GM12878 (cell line): Measurements from ENCODE around the gene LHX2. TPM values are rescaled to one million over a fixed set of nuclear protein-coding genes. Genes with fewer than 3 reads are reported as not detected.

Source experiments
- ATAC-seq: fragments of 200-7000 bp; cut with Tn5 transposase; 3 replicates; pipeline ENCODE4 v1.9.1; 2020; ENCODE audit warnings: mild to moderate bottlenecking, moderate library complexity
- BruUV-seq: library from RNA; stranded (reverse); fragments of 400-500 nt; replicated peaks from 2 replicates; lab custom pipeline; 2021; lab: Mats Ljungman, UMichigan
- CTCF ChIA-PET: fragments of 300-600 bp; sonication (Branson Sonifier 250); formaldehyde crosslinking; extraction: SDS; loops from one replicate; lab custom pipeline; 2021; ENCODE audit warnings: inconsistent platforms; lab: Yijun Ruan, JAX
- POLR2A ChIA-PET: fragments of 350-600 bp; formaldehyde crosslinking; extraction: SDS; loops from one replicate; lab custom pipeline; 2021; ENCODE audit warnings: inconsistent platforms; lab: Charles Lee
- RAD21 ChIA-PET: fragments of 300-600 bp; sonication (Branson Sonifier 250); formaldehyde crosslinking; loops from one replicate; lab custom pipeline; 2023; ENCODE audit warnings: antibody characterized with exemption; ENCODE audit not compliant: unreplicated experiment; lab: Charles Lee
- SMC1A ChIA-PET: fragments of 300-600 bp; sonication (Branson Sonifier 250); formaldehyde crosslinking; loops from one replicate; lab custom pipeline; 2023; ENCODE audit not compliant: unreplicated experiment, uncharacterized antibody; lab: Charles Lee
- DNase-seq: peaks from one replicate; pipeline ENCODE4 v3.0.0-alpha.2; 2011; ENCODE audit warnings: low read depth, low spot score
- FAIRE-seq: peaks from 3 replicates; lab custom pipeline; 2011; peaks lifted over from hg19 to GRCh38; lab: Jason Lieb, UNC
- H2AFZ ChIP-seq: 2 replicates; pipeline ENCODE4 v1.6.0; 2011; ENCODE audit warnings: low read depth, low read length, control low read depth; ENCODE audit not compliant: control insufficient read depth
- H3K27ac ChIP-seq: 2 replicates; pipeline ENCODE4 v1.5.1; 2011; ENCODE audit warnings: control low read depth; ENCODE audit not compliant: control insufficient read depth, insufficient read depth
- H3K27me3 ChIP-seq, 2 experiments: replicated peaks in 1 of 2; 2 replicates each; pipeline versions ENCODE4 v1.6.0 to v1.6.1; 2011; ENCODE audit warnings: low read length in 1 of 2; ENCODE audit not compliant: control insufficient read depth in 2 of 2, insufficient read depth in 2 of 2
- H3K36me3 ChIP-seq, 2 experiments: 2 replicates each; pipeline ENCODE4 v1.5.1; 2011; ENCODE audit warnings: low read length in 1 of 2; ENCODE audit not compliant: control insufficient read depth in 2 of 2, insufficient read depth in 2 of 2
- H3K4me1 ChIP-seq: 2 replicates; pipeline ENCODE4 v1.6.1; 2011; ENCODE audit warnings: mild to moderate bottlenecking, low read length, moderate library complexity, mixed read lengths; ENCODE audit not compliant: control insufficient read depth, insufficient read depth
- H3K4me2 ChIP-seq: 2 replicates; pipeline ENCODE4 v1.6.0; 2011; ENCODE audit warnings: control low read depth; ENCODE audit not compliant: control insufficient read depth, insufficient read depth
- H3K4me3 ChIP-seq: fragments of 200-600 bp; sonication (generic); 2 replicates; pipeline ENCODE4 v1.5.1; 2016
- H3K79me2 ChIP-seq: 2 replicates; pipeline ENCODE4 v1.6.0; 2011; ENCODE audit warnings: low read length; ENCODE audit not compliant: control insufficient read depth, insufficient read depth
- H3K9ac ChIP-seq: 2 replicates; pipeline ENCODE4 v1.8.0; 2011; ENCODE audit warnings: low read length, control low read depth, mixed read lengths; ENCODE audit not compliant: control insufficient read depth, insufficient read depth
- H3K9me3 ChIP-seq: replicated peaks from 3 replicates; pipeline ENCODE4 v1.5.1; 2011; ENCODE audit warnings: mild to moderate bottlenecking, low read length; ENCODE audit not compliant: control insufficient read depth, insufficient read depth
- H4K20me1 ChIP-seq: 2 replicates; pipeline ENCODE4 v1.6.0; 2011; ENCODE audit not compliant: control insufficient read depth, insufficient read depth
- ASH2L ChIP-seq: fragments of 300-600, 200-600 bp; sonication (generic); IDR thresholded peaks from 2 replicates; pipeline ENCODE4 v1.6.1; 2017; ENCODE audit warnings: low read depth, mild to moderate bottlenecking, borderline replicate concordance
- BRCA1 ChIP-seq: IDR thresholded peaks from 2 replicates; pipeline ENCODE4 v1.6.1; 2011; ENCODE audit warnings: low read depth, low read length, improper control_type of control experiment
- CHD2 ChIP-seq: IDR thresholded peaks from 2 replicates; pipeline ENCODE4 v1.6.1; 2011; ENCODE audit warnings: low read depth, low read length, improper control_type of control experiment, borderline replicate concordance
- EP300 ChIP-seq, 2 experiments: fragments of 150-350 bp in 1 of 2; IDR thresholded peaks; 2 replicates each; pipeline ENCODE4 v1.6.1; 2011 to 2012; ENCODE audit warnings: low read depth in 2 of 2, low read length in 2 of 2, borderline replicate concordance in 1 of 2, improper control_type of control experiment in 1 of 2, inconsistent platforms in 1 of 2; ENCODE audit not compliant: control insufficient read depth in 1 of 2
- MYC ChIP-seq: IDR thresholded peaks from 2 replicates; pipeline ENCODE4 v1.6.1; 2011; ENCODE audit warnings: mild to moderate bottlenecking, low read length, moderate library complexity, inconsistent platforms; ENCODE audit not compliant: insufficient read depth, insufficient replicate concordance, insufficient read length, severe bottlenecking
- NBN ChIP-seq: fragments of 450-650 bp; IDR thresholded peaks from 2 replicates; pipeline ENCODE4 v1.6.1; 2016
- STAT3 ChIP-seq: IDR thresholded peaks from 2 replicates; pipeline ENCODE4 v1.6.1; 2011; ENCODE audit warnings: low read depth, low read length, improper control_type of control experiment
- WGBS: methylation state at CpG from one replicate; pipeline ENCODE4 v1.1.6; 2016; ENCODE audit warnings: low lambda C conversion rate; ENCODE audit not compliant: insufficient replicate concordance, insufficient coverage; ENCODE audit errors: missing lambda C conversion rate; 5-methylcytosine and 5-hydroxymethylcytosine counted together
- in situ Hi-C: fragments of 300-500 bp; cut with MboI; formaldehyde crosslinking; loops from 9 replicates; pipeline ENCODE4 v1.14.3; 2018; ENCODE audit warnings: mixed read lengths
- intact Hi-C: fragments of 100-400 bp; cut with micrococcal nuclease; formaldehyde crosslinking; loops from one replicate; pipeline ENCODE4 v1.14.2; 2022; ENCODE audit not compliant: unreplicated experiment
- polyA plus RNA-seq, 11 experiments: library from polyadenylated mRNA; depleted of rRNA in 4 of 11; unstranded in 6 of 11; stranded (reverse) in 5 of 11; fragments of >200 nt; fragmentation: Nextera tagmentation in 4 of 11; fragmentation: Illumina TruSeq in 1 of 11; extraction: Ambion mirVana in 4 of 11; extraction: Trizol in 1 of 11; gene quantifications; 1 replicate in 1 of 11; 2 replicates in 10 of 11; pipeline versions ENCODE4 v1.2.1 to v1.2.3, GENCODE V29; 2011 to 2016; ENCODE audit warnings: inconsistent platforms in 2 of 11, missing spikeins in 2 of 11, low read depth in 1 of 11
- total RNA-seq, 4 experiments: library from RNA; depleted of rRNA in 3 of 4; stranded (reverse); fragments of >200 nt in 3 of 4; fragmentation: Illumina TruSeq in 1 of 4; extraction: Trizol in 1 of 4; gene quantifications; 2 replicates each; pipeline versions ENCODE4 v1.2.1 to v1.2.3, GENCODE V29; 2013 to 2021
- TF ChIP-seq, protein P1 (sequence below): fragments of 450-650 bp; IDR thresholded peaks from 2 replicates; pipeline ENCODE4 v1.6.1; 2017; ENCODE audit warnings: borderline replicate concordance
- TF ChIP-seq, protein P2 (sequence below): IDR thresholded peaks from 2 replicates; pipeline ENCODE4 v1.6.1; 2012; ENCODE audit warnings: low read depth, low read length, improper control_type of control experiment
- TF ChIP-seq, protein P3 (sequence below): fragments of 450-650 bp; formaldehyde crosslinking; IDR thresholded peaks from 2 replicates; pipeline ENCODE4 v1.5.0; 2022; ENCODE audit warnings: mild to moderate bottlenecking, missing genetic modification characterization
- TF ChIP-seq, protein P4 (sequence below), 3 experiments: IDR thresholded peaks in 2 of 3; conservative IDR thresholded peaks in 1 of 3; 2 replicates each; pipeline ENCODE4 v1.5.1; 2011; ENCODE audit warnings: low read depth in 3 of 3, low read length in 3 of 3, mild to moderate bottlenecking in 3 of 3, control low read depth in 2 of 3, moderate library complexity in 2 of 3, inconsistent platforms in 1 of 3, mixed read lengths in 1 of 3; ENCODE audit not compliant: control insufficient read depth in 2 of 3, insufficient read depth in 1 of 3; ENCODE audit errors: extremely low read depth in 1 of 3

Gene LHX2
- total and polyA plus RNA-seq, 10 of the 15 experiments (the other 5 are each of a cell fraction or from before 2014, with no cell fraction given) = 0.82 to 69.8 (median 5.3) TPM

DNA sequence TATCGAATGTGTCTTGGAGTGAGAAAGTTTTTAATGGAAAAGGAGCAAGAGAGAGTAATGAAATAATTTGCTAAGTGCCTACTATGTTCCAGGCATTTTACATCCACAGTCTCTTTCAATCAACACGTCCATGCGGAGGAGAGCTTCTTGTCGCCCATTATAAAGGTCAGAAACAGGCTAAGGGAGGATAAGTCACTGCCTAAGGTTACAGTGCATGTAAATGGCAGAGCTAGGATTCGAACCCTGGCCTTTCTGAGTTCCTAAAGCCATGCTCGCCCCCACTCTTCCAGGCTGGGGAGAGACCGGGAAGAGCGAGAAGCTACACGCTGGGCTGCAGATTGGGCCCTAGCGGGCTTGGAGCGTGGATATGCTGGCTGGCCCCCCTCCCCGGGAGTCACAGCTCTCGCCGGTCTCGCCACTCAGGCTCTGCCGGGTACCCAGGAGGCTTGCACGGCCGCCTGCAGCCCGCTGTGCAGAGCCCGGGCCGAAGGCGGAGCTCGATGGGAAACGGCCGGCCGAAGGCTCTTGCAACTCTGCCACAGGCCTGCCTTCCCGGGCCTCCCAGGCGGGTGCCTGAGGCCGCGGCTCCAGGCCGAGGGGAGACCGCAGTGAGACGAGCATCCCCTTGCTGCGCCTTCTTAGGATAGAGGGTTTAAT, 775 bp upstream of the LHX2 start:
- H3K27ac ChIP-seq = no peak overlapping the region
- H3K9me3 ChIP-seq = no peaks in the 10 kb centered on the region; the same call in 2 of the 3 replicates
- H3K27me3 ChIP-seq = peaks cover 0 to 61% of the 10 kb centered on the region in 2 experiments; a peak in 3 of 4 replicates
- H3K36me3 ChIP-seq = peaks cover 0 to 1% of the 10 kb centered on the region in 2 experiments; a peak in 1 of 4 replicates
- FAIRE-seq (no peak), ATAC-seq (peak; percentile 13), DNase-seq (no peak)
- CTCF ChIA-PET = interaction anchor here (0.6 to 1.4 kb wide), 6 partner anchors 10 to 50 kb away, joined by 3 to 8 read pairs (median 4); no protein-coding TSS in a partner anchor
- WGBS = 12% methylated on average over 32 of the region's 34 CpGs
- peaks cover 4% of the 10 kb centered on the region; the same call in 1 of the 2 replicates for H4K20me1 ChIP-seq
- H3K4me3 ChIP-seq = 0 out of 2 replicates have a peak overlapping the region, but pooled peaks have one; percentile 25
- intact Hi-C loops (no loop called here), in situ Hi-C loops (no loop called here)
- peak overlapping the region; percentile 44 for H3K4me2 ChIP-seq
- no peak overlapping the region for H2AFZ ChIP-seq
- no peak overlapping the region for H3K9ac ChIP-seq
- H3K4me1 ChIP-seq = peaks cover 25% of the 10 kb centered on the region
- H3K79me2 ChIP-seq = no peaks in the 10 kb centered on the region; the same call in 1 of the 2 replicates
- no TSS peak for BruUV-seq
- RAD21 ChIA-PET = interaction anchor here (1.1 to 7.4 kb wide), 7 partner anchors 13 to 293 kb away, joined by 3 to 52 read pairs (median 5); no protein-coding TSS in a partner anchor
- SMC1A ChIA-PET = interaction anchor here (0.6 to 1.4 kb wide), 6 partner anchors 9 to 70 kb away, joined by 3 to 7 read pairs (median 5); no protein-coding TSS in a partner anchor
- POLR2A ChIA-PET = interaction anchor here (0.5 to 2.2 kb wide), 5 partner anchors 10 to 371 kb away, joined by 3 to 29 read pairs (median 4); no protein-coding TSS in a partner anchor
- no peak for TF ChIP-seq MYC
- no peak for TF ChIP-seq NBN
- no peak for TF ChIP-seq ASH2L
- TF ChIP-seq BRCA1 = no peak
- TF ChIP-seq STAT3 = no peak
- TF ChIP-seq, protein P1, sequence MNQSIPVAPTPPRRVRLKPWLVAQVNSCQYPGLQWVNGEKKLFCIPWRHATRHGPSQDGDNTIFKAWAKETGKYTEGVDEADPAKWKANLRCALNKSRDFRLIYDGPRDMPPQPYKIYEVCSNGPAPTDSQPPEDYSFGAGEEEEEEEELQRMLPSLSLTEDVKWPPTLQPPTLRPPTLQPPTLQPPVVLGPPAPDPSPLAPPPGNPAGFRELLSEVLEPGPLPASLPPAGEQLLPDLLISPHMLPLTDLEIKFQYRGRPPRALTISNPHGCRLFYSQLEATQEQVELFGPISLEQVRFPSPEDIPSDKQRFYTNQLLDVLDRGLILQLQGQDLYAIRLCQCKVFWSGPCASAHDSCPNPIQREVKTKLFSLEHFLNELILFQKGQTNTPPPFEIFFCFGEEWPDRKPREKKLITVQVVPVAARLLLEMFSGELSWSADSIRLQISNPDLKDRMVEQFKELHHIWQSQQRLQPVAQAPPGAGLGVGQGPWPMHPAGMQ = no peak
- TF ChIP-seq, protein P2, sequence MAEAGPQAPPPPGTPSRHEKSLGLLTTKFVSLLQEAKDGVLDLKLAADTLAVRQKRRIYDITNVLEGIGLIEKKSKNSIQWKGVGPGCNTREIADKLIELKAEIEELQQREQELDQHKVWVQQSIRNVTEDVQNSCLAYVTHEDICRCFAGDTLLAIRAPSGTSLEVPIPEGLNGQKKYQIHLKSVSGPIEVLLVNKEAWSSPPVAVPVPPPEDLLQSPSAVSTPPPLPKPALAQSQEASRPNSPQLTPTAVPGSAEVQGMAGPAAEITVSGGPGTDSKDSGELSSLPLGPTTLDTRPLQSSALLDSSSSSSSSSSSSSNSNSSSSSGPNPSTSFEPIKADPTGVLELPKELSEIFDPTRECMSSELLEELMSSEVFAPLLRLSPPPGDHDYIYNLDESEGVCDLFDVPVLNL = no peak
- TF ChIP-seq, protein P3, sequence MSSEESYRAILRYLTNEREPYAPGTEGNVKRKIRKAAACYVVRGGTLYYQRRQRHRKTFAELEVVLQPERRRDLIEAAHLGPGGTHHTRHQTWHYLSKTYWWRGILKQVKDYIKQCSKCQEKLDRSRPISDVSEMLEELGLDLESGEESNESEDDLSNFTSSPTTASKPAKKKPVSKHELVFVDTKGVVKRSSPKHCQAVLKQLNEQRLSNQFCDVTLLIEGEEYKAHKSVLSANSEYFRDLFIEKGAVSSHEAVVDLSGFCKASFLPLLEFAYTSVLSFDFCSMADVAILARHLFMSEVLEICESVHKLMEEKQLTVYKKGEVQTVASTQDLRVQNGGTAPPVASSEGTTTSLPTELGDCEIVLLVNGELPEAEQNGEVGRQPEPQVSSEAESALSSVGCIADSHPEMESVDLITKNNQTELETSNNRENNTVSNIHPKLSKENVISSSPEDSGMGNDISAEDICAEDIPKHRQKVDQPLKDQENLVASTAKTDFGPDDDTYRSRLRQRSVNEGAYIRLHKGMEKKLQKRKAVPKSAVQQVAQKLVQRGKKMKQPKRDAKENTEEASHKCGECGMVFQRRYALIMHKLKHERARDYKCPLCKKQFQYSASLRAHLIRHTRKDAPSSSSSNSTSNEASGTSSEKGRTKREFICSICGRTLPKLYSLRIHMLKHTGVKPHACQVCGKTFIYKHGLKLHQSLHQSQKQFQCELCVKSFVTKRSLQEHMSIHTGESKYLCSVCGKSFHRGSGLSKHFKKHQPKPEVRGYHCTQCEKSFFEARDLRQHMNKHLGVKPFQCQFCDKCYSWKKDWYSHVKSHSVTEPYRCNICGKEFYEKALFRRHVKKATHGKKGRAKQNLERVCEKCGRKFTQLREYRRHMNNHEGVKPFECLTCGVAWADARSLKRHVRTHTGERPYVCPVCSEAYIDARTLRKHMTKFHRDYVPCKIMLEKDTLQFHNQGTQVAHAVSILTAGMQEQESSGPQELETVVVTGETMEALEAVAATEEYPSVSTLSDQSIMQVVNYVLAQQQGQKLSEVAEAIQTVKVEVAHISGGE (CRISPR knock-in tag) = no peak
- TF ChIP-seq, protein P4, sequence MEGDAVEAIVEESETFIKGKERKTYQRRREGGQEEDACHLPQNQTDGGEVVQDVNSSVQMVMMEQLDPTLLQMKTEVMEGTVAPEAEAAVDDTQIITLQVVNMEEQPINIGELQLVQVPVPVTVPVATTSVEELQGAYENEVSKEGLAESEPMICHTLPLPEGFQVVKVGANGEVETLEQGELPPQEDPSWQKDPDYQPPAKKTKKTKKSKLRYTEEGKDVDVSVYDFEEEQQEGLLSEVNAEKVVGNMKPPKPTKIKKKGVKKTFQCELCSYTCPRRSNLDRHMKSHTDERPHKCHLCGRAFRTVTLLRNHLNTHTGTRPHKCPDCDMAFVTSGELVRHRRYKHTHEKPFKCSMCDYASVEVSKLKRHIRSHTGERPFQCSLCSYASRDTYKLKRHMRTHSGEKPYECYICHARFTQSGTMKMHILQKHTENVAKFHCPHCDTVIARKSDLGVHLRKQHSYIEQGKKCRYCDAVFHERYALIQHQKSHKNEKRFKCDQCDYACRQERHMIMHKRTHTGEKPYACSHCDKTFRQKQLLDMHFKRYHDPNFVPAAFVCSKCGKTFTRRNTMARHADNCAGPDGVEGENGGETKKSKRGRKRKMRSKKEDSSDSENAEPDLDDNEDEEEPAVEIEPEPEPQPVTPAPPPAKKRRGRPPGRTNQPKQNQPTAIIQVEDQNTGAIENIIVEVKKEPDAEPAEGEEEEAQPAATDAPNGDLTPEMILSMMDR (IDR thresholded peaks at IDR 0.05 in 2 of 3, conservative IDR thresholded peaks at IDR 0.05 in 1 of 3; ENCODE audit: control insufficient read depth in 2 of 3, extremely low read depth in 1 of 3, insufficient read depth in 1 of 3, low read depth in 3 of 3, low read length in 3 of 3) = no peak
- TF ChIP-seq EP300 (IDR thresholded peaks at IDR 0.05; ENCODE audit: borderline replicate concordance in 1 of 2, control insufficient read depth in 1 of 2, low read depth in 2 of 2, low read length in 2 of 2) = no peak
- TF ChIP-seq CHD2 = no peak
